ENCODE measurements around the gene SNRNP70.
"Not testable (repeated sequence)": the region's sequence is repeated elsewhere in the genome, so short reads cannot be mapped to it uniquely, and the experiment has no call there.

Gene SNRNP70

DNA sequence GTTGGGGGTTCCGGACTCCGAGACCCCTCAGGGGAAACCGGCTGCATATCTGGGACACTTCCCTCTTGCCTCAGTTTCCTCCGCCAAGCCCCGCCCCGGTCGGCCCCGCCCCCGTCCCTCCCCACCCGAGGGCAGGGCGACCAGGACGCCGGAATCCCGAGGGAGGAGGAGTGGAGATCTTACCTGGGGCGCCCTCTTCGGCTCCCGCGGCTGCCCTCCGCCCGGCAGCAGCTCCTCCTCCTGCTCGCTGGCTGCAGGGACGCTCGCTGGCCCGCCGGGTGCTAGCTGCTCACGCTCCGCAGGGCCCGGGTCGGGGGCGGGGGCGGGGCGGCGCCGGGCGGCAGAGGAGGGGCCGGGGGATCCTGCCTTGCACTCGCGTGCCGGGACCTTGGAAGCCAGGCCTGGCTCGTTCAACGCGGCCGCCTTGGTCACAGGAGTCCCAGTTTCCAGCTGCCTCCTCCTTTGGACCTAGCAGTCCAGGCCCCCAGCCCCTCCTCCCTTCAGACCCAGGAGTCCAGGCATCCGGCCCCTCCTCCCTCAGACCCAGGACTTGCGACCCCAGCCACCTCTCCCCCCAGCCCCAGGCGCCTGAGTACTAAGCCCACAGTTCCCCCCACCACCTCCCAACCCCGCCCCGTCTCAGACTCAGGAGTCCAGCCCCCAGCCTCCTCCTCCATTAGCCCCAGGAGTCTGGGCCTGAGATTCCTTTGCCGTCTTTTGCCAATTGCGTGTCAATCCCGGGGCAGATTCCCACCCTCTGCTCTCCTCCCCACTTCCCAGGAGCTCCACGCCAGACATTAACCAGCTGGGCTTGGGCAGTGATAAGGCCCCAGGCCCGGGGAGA, 20.3 kb upstream of the SNRNP70 start, which contains the start of gene NTF4:
NTF4 (minus strand) TSS at position 51 of the 844 bp plus-strand sequence. CDS start 2,821 bp downstream, outside the sequence.
- peak; percentile 9 for DNase-seq

GRCh38 chr19:49065905-49066512, 19.2 kb upstream of the SNRNP70 start:
- no peak for DNase-seq

DNA sequence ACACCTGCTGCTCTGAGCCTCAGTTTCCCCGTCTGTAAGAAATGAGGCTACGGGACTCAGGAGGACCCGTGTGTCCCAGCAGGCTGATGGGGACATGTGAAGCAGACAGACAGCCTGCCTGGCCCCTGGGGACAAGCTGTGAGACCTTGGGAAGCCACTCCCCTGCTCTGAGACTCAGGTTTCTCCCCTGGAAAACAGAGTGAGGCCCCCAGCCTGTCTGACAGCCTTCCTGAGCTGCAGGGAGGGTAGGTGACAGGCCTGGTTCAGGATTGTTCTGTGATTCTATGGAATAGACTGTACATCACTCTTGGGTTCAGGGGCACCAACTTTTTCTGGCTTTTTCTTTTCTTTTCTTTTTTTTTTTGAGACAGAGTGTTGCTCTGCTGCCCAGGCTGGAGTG, 17.7 kb upstream of the SNRNP70 start:
- no peak for DNase-seq

DNA sequence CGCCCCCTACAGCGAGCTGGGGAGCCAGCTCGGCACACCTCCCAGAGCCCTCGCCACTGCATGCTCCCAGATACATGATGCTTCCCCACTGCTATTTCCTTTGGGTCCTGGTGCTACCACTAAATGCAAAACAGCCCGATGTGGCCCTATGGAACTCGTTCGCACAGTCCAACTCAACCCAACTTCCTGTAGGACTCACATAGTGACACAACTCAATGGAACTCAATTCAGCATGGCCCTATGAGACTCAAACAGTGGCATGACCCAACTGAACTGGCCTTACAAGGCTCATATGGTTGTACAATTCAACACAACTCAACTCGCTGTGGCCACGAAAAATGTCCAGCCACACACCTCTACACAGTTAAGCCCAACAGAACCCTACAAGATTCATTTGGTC, 16.2 kb upstream of the SNRNP70 start:
- no peak for DNase-seq

DNA sequence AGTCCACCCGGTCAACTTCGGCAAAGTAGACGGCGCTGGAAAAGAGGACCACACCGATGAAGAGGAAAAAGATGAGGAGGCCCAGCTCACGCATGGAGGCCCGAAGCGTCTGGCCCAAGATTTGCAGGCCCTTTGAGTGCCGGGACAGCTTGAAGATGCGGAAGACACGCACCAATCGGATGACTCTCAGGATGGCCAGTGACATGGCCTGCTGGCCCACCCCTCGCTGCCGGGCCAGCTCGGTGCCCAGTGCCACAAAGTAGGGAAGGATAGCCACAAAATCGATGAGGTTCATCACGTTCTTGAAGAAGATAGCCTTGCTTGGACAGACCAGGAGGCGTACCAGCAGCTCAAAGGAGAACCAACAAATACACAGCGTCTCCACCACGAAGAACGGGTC, 14.8 kb upstream of the SNRNP70 start:
- DNase-seq, result no peak

GRCh38 chr19:49071860-49072547, 13.2 kb upstream of the SNRNP70 start:
- peak; percentile 12 for DNase-seq

GRCh38 chr19:49073514-49074378, 11.5 kb upstream of the SNRNP70 start:
- peak; percentile 18 for DNase-seq

DNA sequence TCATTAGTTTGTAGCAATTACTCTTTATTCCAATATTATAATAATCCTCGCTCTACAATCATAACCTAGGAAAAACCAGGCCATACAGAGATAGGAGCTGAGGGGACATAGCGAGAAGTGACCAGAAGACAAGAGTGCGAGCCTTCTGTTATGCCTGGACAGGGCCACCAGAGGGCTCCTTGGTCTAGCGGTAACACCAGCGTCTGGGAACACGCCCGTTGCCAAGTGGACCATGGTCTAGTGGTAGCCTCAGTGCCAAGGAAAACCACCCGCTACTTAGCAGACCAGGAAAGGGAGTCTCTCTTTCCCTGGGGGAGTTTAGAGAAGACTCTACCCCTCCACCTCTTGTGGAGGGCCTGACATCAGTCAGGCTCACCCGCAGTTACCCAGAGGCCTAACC, 10.4 kb upstream of the SNRNP70 start:
- not testable (repeated sequence) for DNase-seq

DNA sequence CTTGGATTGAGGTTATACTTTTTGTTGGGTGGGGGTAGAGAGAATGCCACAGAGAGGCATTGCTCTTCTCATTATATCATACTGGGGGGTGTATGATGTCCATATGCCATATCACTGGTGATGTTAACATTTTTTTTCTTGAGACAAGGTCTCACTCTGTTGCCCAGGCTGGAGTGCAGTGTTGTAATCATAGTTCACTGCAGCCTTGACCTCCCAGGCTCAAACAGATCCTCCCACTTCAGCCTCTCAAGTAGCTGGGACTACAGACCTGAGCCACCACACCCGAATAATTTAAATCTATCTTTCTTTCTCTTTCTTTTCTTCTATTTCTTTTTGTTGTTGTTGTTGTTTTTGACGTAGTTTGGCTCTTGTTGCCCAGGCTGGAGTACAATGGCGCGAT, 4.9 kb upstream of the SNRNP70 start:
- DNase-seq, result no peak

DNA sequence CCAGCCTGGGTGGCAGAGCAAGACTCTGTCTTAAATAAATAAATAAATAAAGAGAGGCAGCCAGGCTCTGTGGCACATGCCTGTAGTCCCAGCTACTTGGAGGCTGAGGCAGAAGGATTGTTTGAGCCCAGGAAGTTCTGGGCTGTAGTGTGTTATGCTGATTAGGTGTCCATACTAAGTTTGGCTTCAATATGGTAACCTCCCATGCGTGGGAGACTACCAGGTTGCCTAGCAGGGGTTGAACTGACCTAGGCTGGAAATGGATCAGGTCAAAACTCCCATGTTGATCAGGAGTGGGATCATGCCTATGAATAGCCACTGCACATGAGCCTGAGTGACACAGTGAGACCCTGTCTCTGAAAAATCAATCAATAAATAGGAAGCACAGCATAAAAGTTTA, 4.0 kb upstream of the SNRNP70 start:
- no peak for DNase-seq

DNA sequence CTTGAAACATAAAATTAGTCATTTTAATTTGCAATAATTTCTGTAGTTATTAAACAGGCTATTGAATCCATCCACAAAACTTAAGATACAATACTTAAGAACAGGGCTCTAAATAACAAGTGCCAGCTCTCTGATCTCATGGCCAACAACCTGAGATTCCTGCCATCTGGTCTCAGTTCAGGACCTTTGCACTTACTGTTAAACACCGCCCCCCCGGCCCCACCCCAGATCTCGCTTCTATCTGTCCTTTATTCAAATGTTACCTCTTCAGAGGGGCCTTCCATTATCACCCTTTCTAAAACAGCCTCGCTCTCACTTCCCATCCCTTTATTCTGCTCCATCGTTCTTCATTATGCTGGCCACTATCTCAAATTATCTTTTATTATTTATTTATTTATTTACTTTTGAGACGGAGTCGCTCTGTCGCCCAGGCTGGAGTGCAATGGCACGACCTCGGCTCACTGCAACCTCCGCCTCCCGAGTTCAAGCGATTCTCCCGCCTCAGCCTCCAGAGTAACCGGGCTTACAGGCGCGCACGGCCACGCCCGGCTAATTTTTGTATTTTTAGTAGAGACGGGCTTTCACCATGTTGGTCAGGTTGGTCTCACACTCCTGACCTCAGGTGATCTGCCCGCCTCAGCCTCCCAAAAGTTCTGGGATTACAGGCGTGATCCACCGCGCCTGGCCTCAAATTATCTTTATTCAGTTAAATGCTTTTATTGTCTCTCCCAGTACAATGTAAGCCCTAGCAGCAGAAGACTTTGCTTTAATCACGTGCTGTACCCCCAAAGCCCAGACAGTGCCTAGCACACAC, 838 bp upstream of the SNRNP70 start:
- DNase-seq, result no peak

- no peak for DNase-seq
These were observed 599 bp downstream of the SNRNP70 start for GRCh38 chr19:49085868-49086232.

DNA sequence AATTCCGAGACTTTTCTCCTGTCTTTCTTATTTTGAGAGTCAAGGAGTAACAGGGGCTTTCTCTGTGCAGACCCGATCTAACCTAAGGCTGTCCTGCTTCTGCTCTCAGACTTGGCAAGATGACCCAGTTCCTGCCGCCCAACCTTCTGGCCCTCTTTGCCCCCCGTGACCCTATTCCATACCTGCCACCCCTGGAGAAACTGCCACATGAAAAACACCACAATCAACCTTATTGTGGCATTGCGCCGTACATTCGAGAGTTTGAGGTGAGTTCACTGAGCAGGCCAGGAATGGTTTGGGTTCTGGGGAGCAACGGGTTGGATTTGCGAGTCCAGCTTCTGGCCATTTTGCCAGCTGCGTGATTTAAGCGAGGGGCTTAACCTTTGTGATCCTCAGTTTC, 1.0 kb downstream of the SNRNP70 start:
- DNase-seq, result no peak

GRCh38 chr19:49091391-49092038, 6.3 kb downstream of the SNRNP70 start:
- no peak for DNase-seq

- no peak for DNase-seq
These were observed 7.4 kb downstream of the SNRNP70 start for GRCh38 chr19:49092686-49093085.

DNA sequence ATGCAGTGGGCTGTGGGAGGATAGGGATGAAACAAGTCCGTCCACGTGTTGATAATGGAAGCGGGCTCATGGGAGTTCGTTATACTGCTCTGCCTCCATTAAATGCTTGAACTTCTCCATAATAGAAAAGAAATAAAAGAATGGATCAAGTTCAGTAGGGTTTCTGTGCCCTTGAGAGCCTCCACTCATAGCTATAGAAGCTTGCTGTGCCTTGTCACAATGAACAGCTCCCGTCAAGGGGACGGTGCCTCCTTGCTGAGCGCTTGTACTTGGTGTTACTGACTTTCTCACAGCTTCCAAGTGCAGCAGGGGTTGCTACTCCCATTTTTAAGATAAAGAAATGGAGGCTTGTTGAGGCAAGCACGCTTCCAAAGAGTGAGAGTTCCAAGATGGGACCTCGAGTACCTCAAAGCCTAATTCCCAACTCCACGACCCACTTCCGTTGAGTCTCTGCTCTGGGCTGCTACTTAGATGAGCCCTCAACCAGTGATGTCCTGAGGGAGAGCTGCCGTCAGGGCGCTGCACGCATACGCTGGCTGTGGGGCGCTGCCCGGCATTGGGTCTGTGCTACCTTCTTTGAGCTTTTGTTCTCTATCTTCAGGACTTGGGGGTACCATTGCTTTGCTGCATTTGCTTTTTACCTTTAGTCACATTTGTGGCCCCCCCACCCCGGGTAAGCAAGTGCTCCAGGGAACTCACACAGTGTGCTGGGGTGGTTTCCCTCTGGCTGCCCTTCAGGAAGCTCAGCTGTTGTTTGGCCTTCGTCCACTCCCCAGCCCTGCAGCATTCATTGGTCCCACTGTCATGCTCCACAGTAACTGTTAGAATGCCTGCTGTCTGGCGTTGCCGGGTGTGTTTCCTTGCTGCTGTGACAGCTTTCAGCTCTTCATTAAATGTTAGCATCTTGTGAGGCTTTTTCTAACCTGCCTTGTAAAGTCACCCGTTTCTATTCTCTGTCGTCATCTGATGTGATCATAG, 9.5 kb downstream of the SNRNP70 start:
- DNase-seq, result no peak

- DNase-seq, result peak; percentile 73
These were observed 12.4 kb downstream of the SNRNP70 start for GRCh38 chr19:49097453-49098288.

DNA sequence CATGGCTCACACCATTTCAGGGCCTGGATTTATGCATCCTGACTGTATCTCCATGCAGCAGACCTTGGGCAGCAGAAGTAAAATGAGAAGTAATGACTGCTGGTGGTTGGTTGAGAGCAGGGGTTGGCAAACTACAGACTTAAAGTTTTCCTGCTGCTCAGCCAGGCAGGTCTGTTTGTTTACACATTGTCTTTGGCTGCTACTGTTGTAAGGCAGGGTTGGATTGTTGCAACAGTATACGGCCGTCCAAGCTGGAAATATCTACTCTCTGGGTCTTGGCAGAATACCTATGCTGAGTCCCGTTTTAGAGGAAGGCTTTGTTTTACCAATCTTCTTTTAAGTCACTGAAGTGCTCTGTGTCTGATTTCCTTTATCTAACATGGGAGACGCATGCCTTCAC, 13.5 kb downstream of the SNRNP70 start:
- DNase-seq, result no peak

- DNase-seq, result no peak
These were observed 15.9 kb downstream of the SNRNP70 start for GRCh38 chr19:49101160-49101559.

All from CD4-positive, alpha-beta T cell treated with Interleukin-6 for 4 hours (primary cell).